Left ventricle myocardium inferior (tissue), 1 donor: ENCODE results near the gene ANXA6. TPM values are rescaled to one million over a fixed set of nuclear protein-coding genes. Genes with fewer than 3 reads are reported as not detected.

Source experiments
- DNase-seq: peaks from one replicate; pipeline ENCODE4 v3.0.0-alpha.2; 2020
- H3K27ac ChIP-seq: fragments of 200-600 bp; replicated peaks from 2 replicates; pipeline ENCODE4 v1.8.0; 2021
- H3K27me3 ChIP-seq: fragments of 200-600 bp; 2 replicates; pipeline ENCODE4 v1.8.0; 2021; ENCODE audit warnings: low read depth
- H3K36me3 ChIP-seq: fragments of 200-600 bp; 2 replicates; pipeline ENCODE4 v1.8.0; 2021
- H3K4me1 ChIP-seq: fragments of 200-600 bp; 2 replicates; pipeline ENCODE4 v1.8.0; 2021
- H3K4me3 ChIP-seq: fragments of 200-600 bp; 2 replicates; pipeline ENCODE4 v1.8.0; 2021; ENCODE audit warnings: mild to moderate bottlenecking, moderate library complexity
- H3K9me3 ChIP-seq: fragments of 200-600 bp; replicated peaks from 2 replicates; pipeline ENCODE4 v1.8.0; 2021
- CTCF ChIP-seq: fragments of 200-600 bp; IDR thresholded peaks from 2 replicates; pipeline ENCODE4 v1.8.0; 2021; ENCODE audit warnings: antibody characterized with exemption, mild to moderate bottlenecking, borderline replicate concordance
- intact Hi-C: fragments of 100-400 bp; cut with micrococcal nuclease; formaldehyde crosslinking; loops from one replicate; pipeline ENCODE4 v1.11.0; 2022
- total RNA-seq: library from RNA; stranded (reverse); fragmentation: NEBNext Ultra II Directional; extraction: Animal tissue kit (Norgen Biotek cat#: 25700); gene quantifications from one replicate; pipeline ENCODE4 v1.2.1, GENCODE V29; 2021
- donor health status: DM: no; HTN: yes; CAD: no; lungs with severe emphysema.

ANXA6 gene
- total RNA-seq, 1 donor from 2014 or later, result 195 TPM

GRCh38 chr5:151081431-151082281, 75.9 kb downstream of the ANXA6 start:
- Histone ChIP-seq H3K4me3 (peak overlapping the region; percentile 89), H3K27ac (peak overlapping the region; percentile 99), H3K4me1 (peaks cover 84% of the 10 kb centered on the region), H3K27me3 (no peaks in the 10 kb centered on the region), H3K36me3 (peaks cover 4% of the 10 kb centered on the region), H3K9me3 (no peaks in the 10 kb centered on the region)
- intact Hi-C loops, result no loop called here
- no peak for DNase-seq
- TF ChIP-seq CTCF, result no peak

- peak within 1 kb of the TSS; percentile 99 for H3K27ac ChIP-seq
- peaks cover 4% of the 10 kb centered on the region for H3K36me3 ChIP-seq
- peak; percentile 97 for DNase-seq
- peaks cover 84% of the 10 kb centered on the region for H3K4me1 ChIP-seq
- no peaks in the 10 kb centered on the region for H3K27me3 ChIP-seq
- H3K9me3 ChIP-seq, result no peaks in the 10 kb centered on the region
- intact Hi-C loops, result no loop called here
- peak within 1 kb of the TSS; percentile 89 for H3K4me3 ChIP-seq
- TF ChIP-seq CTCF, result no peak
Measured at GRCh38 chr5:151080613-151081430, 76.8 kb downstream of the ANXA6 start, which contains the start of gene TNIP1. Gene TNIP1, minus strand, starts transcription at chr5:151081034. Its CDS starts 15,939 bp downstream, at chr5:151065095.

GRCh38 chr5:151079838-151080612, 77.6 kb downstream of the ANXA6 start:
- TF ChIP-seq CTCF, result no peak
- H3K36me3 ChIP-seq, result peaks cover 4% of the 10 kb centered on the region
- intact Hi-C loops, result no loop called here
- peak overlapping the region; percentile 89 for H3K4me3 ChIP-seq
- H3K9me3 ChIP-seq, result no peaks in the 10 kb centered on the region
- H3K27ac ChIP-seq, result peak overlapping the region; percentile 99
- H3K4me1 ChIP-seq, result peaks cover 84% of the 10 kb centered on the region
- no peaks in the 10 kb centered on the region for H3K27me3 ChIP-seq
- DNase-seq, result no peak

GRCh38 chr5:151078490-151079262, 78.9 kb downstream of the ANXA6 start:
- Histone ChIP-seq H3K4me1 (peaks cover 80% of the 10 kb centered on the region), H3K27me3 (no peaks in the 10 kb centered on the region), H3K4me3 (peak overlapping the region; percentile 89), H3K9me3 (no peaks in the 10 kb centered on the region), H3K27ac (peak overlapping the region; percentile 99), H3K36me3 (peaks cover 4% of the 10 kb centered on the region)
- DNase-seq, result no peak
- TF ChIP-seq CTCF, result no peak
- intact Hi-C loops, result no loop called here

- H3K9me3 ChIP-seq, result no peaks in the 10 kb centered on the region
- H3K36me3 ChIP-seq, result peaks cover 4% of the 10 kb centered on the region
- intact Hi-C loops, result no loop called here
- H3K27me3 ChIP-seq, result no peaks in the 10 kb centered on the region
- H3K27ac ChIP-seq, result peak overlapping the region; percentile 99
- TF ChIP-seq CTCF, result no peak
- no peak for DNase-seq
- H3K4me3 ChIP-seq, result peak overlapping the region; percentile 89
- peaks cover 76% of the 10 kb centered on the region for H3K4me1 ChIP-seq
Measured at GRCh38 chr5:151077967-151078366, 79.6 kb downstream of the ANXA6 start.
